C4-2B (cell line): ENCODE results near the gene ZNF57.

Source experiments
- ZFX ChIP-seq: fragments of 450-650 bp; IDR thresholded peaks from 2 replicates; pipeline ENCODE4 v1.6.1; 2017
- TF ChIP-seq, protein P1 (sequence below): fragments of 450-650 bp; conservative IDR thresholded peaks from 2 replicates; pipeline ENCODE4 v1.5.1; 2017; ENCODE audit warnings: mild to moderate bottlenecking

DNA sequence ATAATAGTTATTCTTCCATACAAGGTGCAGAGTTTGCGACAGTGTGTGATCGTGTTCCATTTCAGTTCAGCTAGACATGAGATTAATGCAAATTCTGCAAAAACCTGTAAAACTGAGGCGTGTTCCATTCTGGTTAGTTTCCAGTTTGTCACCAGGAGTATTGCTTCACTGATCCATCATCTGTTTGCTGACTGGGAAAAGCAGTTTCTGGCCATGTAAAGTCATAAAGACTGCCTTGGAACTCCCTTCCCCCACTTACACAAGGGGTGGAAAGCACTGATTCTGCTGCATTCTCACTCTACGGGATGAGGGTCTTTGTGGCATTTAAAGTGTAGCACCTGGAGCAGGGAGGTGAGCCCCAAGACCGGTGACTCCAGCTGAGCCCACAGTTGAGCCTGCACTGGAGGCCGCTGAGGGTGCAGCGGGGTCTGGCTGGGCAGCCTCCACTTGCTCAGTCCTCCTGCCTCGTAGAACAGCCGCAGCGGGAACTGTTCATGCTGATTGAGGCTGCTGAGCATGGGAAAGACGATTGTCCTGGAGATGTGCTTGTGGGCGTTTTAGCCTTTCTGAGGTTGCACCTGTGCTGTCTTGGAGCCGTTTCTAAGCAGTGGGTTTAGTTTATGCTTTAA is 2.0 kb downstream of the ZNF57 start:
- TF ChIP-seq, protein P1, sequence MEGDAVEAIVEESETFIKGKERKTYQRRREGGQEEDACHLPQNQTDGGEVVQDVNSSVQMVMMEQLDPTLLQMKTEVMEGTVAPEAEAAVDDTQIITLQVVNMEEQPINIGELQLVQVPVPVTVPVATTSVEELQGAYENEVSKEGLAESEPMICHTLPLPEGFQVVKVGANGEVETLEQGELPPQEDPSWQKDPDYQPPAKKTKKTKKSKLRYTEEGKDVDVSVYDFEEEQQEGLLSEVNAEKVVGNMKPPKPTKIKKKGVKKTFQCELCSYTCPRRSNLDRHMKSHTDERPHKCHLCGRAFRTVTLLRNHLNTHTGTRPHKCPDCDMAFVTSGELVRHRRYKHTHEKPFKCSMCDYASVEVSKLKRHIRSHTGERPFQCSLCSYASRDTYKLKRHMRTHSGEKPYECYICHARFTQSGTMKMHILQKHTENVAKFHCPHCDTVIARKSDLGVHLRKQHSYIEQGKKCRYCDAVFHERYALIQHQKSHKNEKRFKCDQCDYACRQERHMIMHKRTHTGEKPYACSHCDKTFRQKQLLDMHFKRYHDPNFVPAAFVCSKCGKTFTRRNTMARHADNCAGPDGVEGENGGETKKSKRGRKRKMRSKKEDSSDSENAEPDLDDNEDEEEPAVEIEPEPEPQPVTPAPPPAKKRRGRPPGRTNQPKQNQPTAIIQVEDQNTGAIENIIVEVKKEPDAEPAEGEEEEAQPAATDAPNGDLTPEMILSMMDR: no peak
- TF ChIP-seq ZFX: no peak
